Measurements from ENCODE around the gene ATP5PB.

GRCh38 chr1:111480674-111481073, 31.4 kb downstream of the ATP5PB start:
- TF ChIP-seq PATZ1 (CRISPR knock-in tag; IDR thresholded peaks at IDR 0.05; ENCODE audit: borderline replicate concordance) (no peak), CREB5 (CRISPR knock-in tag; IDR thresholded peaks at IDR 0.05; ENCODE audit: low read depth) (no peak), TSHZ2 (CRISPR knock-in tag; IDR thresholded peaks at IDR 0.05) (no peak), ZC3H10 (CRISPR knock-in tag; IDR thresholded peaks at IDR 0.05) (no peak), GLIS3 (CRISPR knock-in tag; IDR thresholded peaks at IDR 0.05) (no peak), PPARA (CRISPR knock-in tag; IDR thresholded peaks at IDR 0.05; ENCODE audit: borderline replicate concordance) (no peak), RARB (CRISPR knock-in tag; IDR thresholded peaks at IDR 0.05) (no peak), BACH2 (CRISPR knock-in tag; IDR thresholded peaks at IDR 0.05; ENCODE audit: borderline replicate concordance) (no peak), ZFP3 (CRISPR knock-in tag; IDR thresholded peaks at IDR 0.05) (no peak), ARNTL (CRISPR knock-in tag; IDR thresholded peaks at IDR 0.05; ENCODE audit: borderline replicate concordance, low read depth) (no peak), POU6F1 (CRISPR knock-in tag; IDR thresholded peaks at IDR 0.05; ENCODE audit: borderline replicate concordance, low read depth) (no peak), ZFP30 (CRISPR knock-in tag; IDR thresholded peaks at IDR 0.05) (no peak), ZNF565 (CRISPR knock-in tag; conservative IDR thresholded peaks at IDR 0.05; ENCODE audit: low read depth) (no peak)
